ENCODE data around the gene NRSN1. TPM values are rescaled to one million over a fixed set of nuclear protein-coding genes. Genes with fewer than 3 reads are reported as not detected.

Gene NRSN1
- total RNA-seq, 2 donors from 2014 or later = not detected

DNA sequence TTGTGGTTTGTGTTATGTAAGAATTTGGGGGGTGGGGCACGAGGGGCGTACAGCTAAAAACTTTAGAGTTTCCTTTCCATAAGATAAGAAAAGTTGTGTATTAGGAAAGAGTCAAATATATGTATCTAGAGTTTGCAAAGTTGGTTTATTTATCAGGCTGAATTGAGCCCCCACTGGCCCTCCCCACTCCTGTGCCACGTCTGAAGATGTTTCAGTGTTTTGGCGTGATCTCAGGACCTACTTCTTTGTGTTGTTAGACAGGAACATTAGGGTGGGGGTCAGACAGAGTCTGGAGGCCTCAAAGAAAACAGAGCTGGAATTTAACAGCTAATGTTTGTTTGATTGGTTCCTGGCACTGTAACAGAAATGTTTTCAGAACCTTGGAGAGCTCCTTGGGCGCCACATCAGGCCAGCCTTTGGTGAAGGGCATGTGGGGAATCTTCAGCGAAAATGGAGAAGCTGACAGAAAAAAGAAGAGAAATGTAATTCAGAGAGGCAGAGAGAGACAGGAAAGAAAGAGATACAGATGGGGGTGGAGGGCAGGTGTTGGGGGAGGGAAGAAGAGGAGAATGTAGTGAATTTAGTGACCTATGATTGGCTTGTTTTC, 674 bp downstream of the NRSN1 start:
- Histone ChIP-seq H3K4me3 (ENCODE audit: low read length) (peak overlapping the region; percentile 87), H3K9ac (ENCODE audit: extremely low read depth, low read length, poor library complexity, severe bottlenecking) (no peak overlapping the region), H3K27me3 (ENCODE audit: control insufficient read depth, insufficient read depth, low read length, poor library complexity, severe bottlenecking) (peaks cover 8% of the 10 kb centered on the region), H3K4me1 (ENCODE audit: control insufficient read depth, insufficient read depth, low read length) (no peaks in the 10 kb centered on the region), H3K9me3 (ENCODE audit: control insufficient read depth, low read length) (no peaks in the 10 kb centered on the region), H3K27ac (ENCODE audit: low read depth, low read length) (no peak overlapping the region), H3K36me3 (ENCODE audit: control insufficient read depth, insufficient read depth, low read length) (no peaks in the 10 kb centered on the region)
- Mint-ChIP-seq H3K27ac (no peak overlapping the region), H3K36me3 (ENCODE audit: low read depth) (no peaks in the 10 kb centered on the region), H3K4me1 (peaks cover 9% of the 10 kb centered on the region), H3K4me3 (peak overlapping the region; percentile 58), H3K9me3 (no peaks in the 10 kb centered on the region), H3K27me3 (ENCODE audit: insufficient read depth) (peaks cover 26% of the 10 kb centered on the region)
- DNase-seq = peak; percentile 92
- TF ChIP-seq CTCF (conservative IDR thresholded peaks at IDR 0.05) = no peak
- 0 to 4% methylated on average over 4 to 6 of the region's 6 CpGs for WGBS, 2 experiments (ENCODE audit: insufficient coverage in 1 of 2, insufficient read length in 1 of 2)

GRCh38 chr6:24127316-24127715, 1.3 kb downstream of the NRSN1 start:
- Mint-ChIP-seq H3K27me3 (ENCODE audit: insufficient read depth) (peaks cover 21% of the 10 kb centered on the region), H3K27ac (no peak overlapping the region), H3K4me1 (peaks cover 9% of the 10 kb centered on the region), H3K4me3 (no peak overlapping the region), H3K9me3 (no peaks in the 10 kb centered on the region), H3K36me3 (ENCODE audit: low read depth) (no peaks in the 10 kb centered on the region)
- TF ChIP-seq CTCF (conservative IDR thresholded peaks at IDR 0.05) = no peak
- DNase-seq = no peak
- Histone ChIP-seq H3K4me3 (ENCODE audit: low read length) (no peak overlapping the region), H3K4me1 (ENCODE audit: control insufficient read depth, insufficient read depth, low read length) (no peaks in the 10 kb centered on the region), H3K27ac (ENCODE audit: low read depth, low read length) (no peak overlapping the region), H3K9me3 (ENCODE audit: control insufficient read depth, low read length) (no peaks in the 10 kb centered on the region), H3K36me3 (ENCODE audit: control insufficient read depth, insufficient read depth, low read length) (no peaks in the 10 kb centered on the region), H3K9ac (ENCODE audit: extremely low read depth, low read length, poor library complexity, severe bottlenecking) (no peak overlapping the region), H3K27me3 (ENCODE audit: control insufficient read depth, insufficient read depth, low read length, poor library complexity, severe bottlenecking) (peaks cover 8% of the 10 kb centered on the region)
- WGBS, 2 experiments (ENCODE audit: insufficient coverage in 1 of 2, insufficient read length in 1 of 2) = 100% methylated on average over 1 of the region's 2 CpGs; no CpG with 5 or more reads in 1 of the 2 experiments

DNA sequence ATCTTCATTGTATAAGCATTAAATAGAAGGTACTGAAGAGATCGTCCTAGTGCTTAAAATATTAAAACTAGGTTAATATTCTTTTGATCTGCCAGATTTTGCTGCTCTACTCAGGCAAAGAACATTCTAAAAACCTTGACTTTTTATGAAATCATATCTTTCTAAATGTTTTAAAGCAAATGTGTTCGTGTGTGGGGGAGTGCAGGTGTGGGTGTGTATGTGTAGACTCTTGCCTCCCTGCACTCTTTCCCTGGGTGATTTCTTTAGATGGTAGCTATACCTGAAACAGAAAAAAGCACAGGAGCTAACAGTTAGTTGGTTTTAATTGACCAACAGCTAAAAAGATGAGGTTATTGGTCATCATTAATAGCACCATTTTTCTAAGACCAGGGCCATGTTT, 5.7 kb downstream of the NRSN1 start:
- no peaks in the 10 kb centered on the region for H3K36me3 Mint-ChIP-seq (ENCODE audit: low read depth)
- H3K4me1 Mint-ChIP-seq = peaks cover 2% of the 10 kb centered on the region
- Histone ChIP-seq H3K27me3 (ENCODE audit: control insufficient read depth, insufficient read depth, low read length, poor library complexity, severe bottlenecking) (peaks cover 13% of the 10 kb centered on the region), H3K27ac (ENCODE audit: low read depth, low read length) (no peak overlapping the region), H3K4me3 (ENCODE audit: low read length) (no peak overlapping the region), H3K9ac (ENCODE audit: extremely low read depth, low read length, poor library complexity, severe bottlenecking) (no peak overlapping the region), H3K9me3 (ENCODE audit: control insufficient read depth, low read length) (no peaks in the 10 kb centered on the region), H3K36me3 (ENCODE audit: control insufficient read depth, insufficient read depth, low read length) (no peaks in the 10 kb centered on the region), H3K4me1 (ENCODE audit: control insufficient read depth, insufficient read depth, low read length) (no peaks in the 10 kb centered on the region)
- no peak for DNase-seq
- H3K9me3 Mint-ChIP-seq = no peaks in the 10 kb centered on the region
- 86% methylated on average over 2 of the region's 2 CpGs; no CpG with 5 or more reads in 1 of the 2 experiments for WGBS, 2 experiments (ENCODE audit: insufficient coverage in 1 of 2, insufficient read length in 1 of 2)
- no peak overlapping the region for H3K27ac Mint-ChIP-seq
- H3K27me3 Mint-ChIP-seq (ENCODE audit: insufficient read depth) = peaks cover 1% of the 10 kb centered on the region
- no peak overlapping the region for H3K4me3 Mint-ChIP-seq
- no peak for TF ChIP-seq CTCF (conservative IDR thresholded peaks at IDR 0.05)

All from endodermal cell (in vitro differentiated cells).